K562 (cell line): ENCODE measurements around the gene JUN. TPM values are rescaled to one million over a fixed set of nuclear protein-coding genes. Genes with fewer than 3 reads are reported as not detected.

Experiments
- AFF4 ChIP-seq: sonication (generic); formaldehyde crosslinking; IDR thresholded peaks from 2 replicates; pipeline ENCODE4 v1.8.0; 2023; ENCODE audit warnings: mild to moderate bottlenecking, missing genetic modification reagents
- E4F1 ChIP-seq: fragments of 250-450 bp; sonication (Bioruptor Pico); IDR thresholded peaks from 2 replicates; pipeline ENCODE4 v1.5.0; 2021; ENCODE audit warnings: mild to moderate bottlenecking, borderline replicate concordance
- ESRRA ChIP-seq: fragments of 450-650 bp; IDR thresholded peaks from 2 replicates; pipeline ENCODE4 v1.6.1; 2014; ENCODE audit warnings: low read depth, mild to moderate bottlenecking, moderate library complexity, borderline replicate concordance
- KAT7 ChIP-seq: sonication (generic); formaldehyde crosslinking; IDR thresholded peaks from 2 replicates; pipeline ENCODE4 v1.8.0; 2022; ENCODE audit warnings: missing genetic modification reagents, mild to moderate bottlenecking, borderline replicate concordance
- MAX ChIP-seq: sonication (generic); formaldehyde crosslinking; IDR thresholded peaks from 2 replicates; pipeline ENCODE4 v1.9.0; 2022; ENCODE audit warnings: mild to moderate bottlenecking, missing genetic modification reagents
- MEIS2 ChIP-seq: fragments of 450-650 bp; IDR thresholded peaks from 2 replicates; pipeline ENCODE4 v1.6.1; 2014; ENCODE audit warnings: mild to moderate bottlenecking; ENCODE audit not compliant: partially characterized antibody
- MLLT1 ChIP-seq, 2 experiments: fragments of 450-650 bp; IDR thresholded peaks; 2 replicates each; pipeline ENCODE4 v1.6.1; 2016
- NONO ChIP-seq, 2 experiments: fragments of 200-400 bp in 1 of 2; fragments of 450-650 bp in 1 of 2; formaldehyde crosslinking in 1 of 2; IDR thresholded peaks; 2 replicates each; pipeline ENCODE4 v1.6.1; 2017; ENCODE audit warnings: low read depth in 2 of 2, mild to moderate bottlenecking in 2 of 2, moderate library complexity in 2 of 2, low read length in 1 of 2
- RBM25 ChIP-seq: fragments of 200-400 bp; formaldehyde crosslinking; IDR thresholded peaks from 2 replicates; pipeline ENCODE4 v1.6.1; 2018; ENCODE audit warnings: low read length, low read depth, moderate library complexity; ENCODE audit not compliant: severe bottlenecking
- SMARCB1 ChIP-seq: IDR thresholded peaks from 2 replicates; pipeline ENCODE4 v1.6.1; 2011; ENCODE audit warnings: improper control_type of control experiment, low read depth; ENCODE audit not compliant: insufficient read length
- TAF15 ChIP-seq: fragments of 200-400 bp; formaldehyde crosslinking; IDR thresholded peaks from 2 replicates; pipeline ENCODE4 v1.6.1; 2017; ENCODE audit warnings: mild to moderate bottlenecking, low read depth, low read length, moderate library complexity
- THAP7 ChIP-seq: fragments of 250-450 bp; sonication (Bioruptor Pico); IDR thresholded peaks from 2 replicates; pipeline ENCODE4 v1.5.0; 2021
- THRAP3 ChIP-seq: fragments of 450-650 bp; IDR thresholded peaks from 2 replicates; pipeline ENCODE4 v1.6.1; 2016; ENCODE audit warnings: mild to moderate bottlenecking, inconsistent platforms, borderline replicate concordance
- U2AF1 ChIP-seq: fragments of 200-400 bp; formaldehyde crosslinking; optimal IDR thresholded peaks from 2 replicates; pipeline ENCODE3; 2017; ENCODE audit warnings: mild to moderate bottlenecking, low read depth, low read length, moderate library complexity
- XRCC3 ChIP-seq: fragments of 450-650 bp; IDR thresholded peaks from 2 replicates; pipeline ENCODE4 v1.6.1; 2017; ENCODE audit warnings: mild to moderate bottlenecking, moderate library complexity
- ZKSCAN8 ChIP-seq: fragments of 200-800 bp; sonication (Bioruptor generic); IDR thresholded peaks from 2 replicates; pipeline ENCODE4 v1.6.1; 2016; ENCODE audit warnings: missing genetic modification characterization, missing compliant biosample characterization
- ZNF75A ChIP-seq: fragments of 450-650 bp; formaldehyde crosslinking; IDR thresholded peaks from 2 replicates; pipeline ENCODE4 v1.4.0; 2020; ENCODE audit warnings: mild to moderate bottlenecking
- ZNF780A ChIP-seq: fragments of 250-450 bp; sonication (Bioruptor Pico); IDR thresholded peaks from 2 replicates; pipeline ENCODE4 v1.5.0; 2021; ENCODE audit warnings: mild to moderate bottlenecking
- polyA plus RNA-seq, 8 experiments: library from polyadenylated mRNA; depleted of rRNA in 4 of 8; stranded (reverse) in 5 of 8; unstranded in 3 of 8; fragments of >200 nt; fragmentation: Nextera tagmentation in 2 of 8; fragmentation: Illumina TruSeq in 1 of 8; extraction: Ambion mirVana in 2 of 8; extraction: Trizol in 1 of 8; gene quantifications; 2 replicates each; pipeline versions ENCODE4 v1.2.1 to v1.2.3, GENCODE V29; 2011 to 2014; ENCODE audit warnings: inconsistent platforms in 1 of 8, missing spikeins in 1 of 8
- total RNA-seq, 7 experiments: library from RNA; depleted of rRNA in 6 of 7; stranded (reverse); fragments of >200 nt in 6 of 7; fragmentation: Illumina TruSeq in 2 of 7; extraction: Trizol in 2 of 7; gene quantifications; 2 replicates each; pipeline versions ENCODE4 v1.2.1 to v1.2.3, GENCODE V29; 2011 to 2021; ENCODE audit warnings: low replicate concordance in 1 of 7

The JUN gene
- total and polyA plus RNA-seq, 9 of the 15 experiments (the other 6 are each of a cell fraction or from before 2014, with no cell fraction given) = 0.32 to 23.4 (median 4.0) TPM

GRCh38 chr1:58782178-58783089 is 1.4 kb downstream of the JUN start (continued):
- TF ChIP-seq TAF15 (no peak), MAX (CRISPR knock-in tag) (peak; percentile 91), MEIS2 (no peak), THRAP3 (no peak), U2AF1 (peak; percentile 72), XRCC3 (no peak), NONO (IDR thresholded peaks at IDR 0.05; ENCODE audit: low read depth in 2 of 2, low read length in 1 of 2) (no peak), RBM25 (no peak), ZNF75A (CRISPR knock-in tag) (no peak), MLLT1 (IDR thresholded peaks at IDR 0.05) (no peak), THAP7 (CRISPR knock-in tag) (no peak), SMARCB1 (no peak), AFF4 (peak; percentile 73), ZKSCAN8 (CRISPR knock-in tag) (no peak), KAT7 (CRISPR knock-in tag) (peak; percentile 22; the same call in 1 of the 2 replicates), ESRRA (peak; percentile 27; the same call in 1 of the 2 replicates), ZNF780A (CRISPR knock-in tag) (no peak), E4F1 (CRISPR knock-in tag) (no peak)
